ENCODE results near the gene CHAMP1. TPM values are rescaled to one million over a fixed set of nuclear protein-coding genes. Genes with fewer than 3 reads are reported as not detected.
A peak's percentile ranks its signal among the peaks of the same experiment; 100 is the strongest.

CHAMP1 gene
- 10.7 and 11.0 TPM in 2 replicates for total RNA-seq

GRCh38 chr13:114314074-114314912 lies at the start of gene CHAMP1:
CHAMP1 (plus strand) TSS chr13:114314503; CDS start chr13:114323843, 9,340 bp downstream.
- DNase-seq, result peak; percentile 97

- no peak for DNase-seq
Measured at GRCh38 chr13:114264886-114265611, 49.3 kb upstream of the CHAMP1 start.

- DNase-seq, result no peak
Measured at GRCh38 chr13:114266241-114266640, 48.1 kb upstream of the CHAMP1 start.

- no peak for DNase-seq
Measured at GRCh38 chr13:114268344-114269280, 45.7 kb upstream of the CHAMP1 start.

- no peak for DNase-seq
Measured at GRCh38 chr13:114269281-114269770, 45.0 kb upstream of the CHAMP1 start.

GRCh38 chr13:114272977-114273376 lies 41.3 kb upstream of the CHAMP1 start:
- no peak for DNase-seq

GRCh38 chr13:114275304-114275703 lies 39.0 kb upstream of the CHAMP1 start:
- DNase-seq, result peak; percentile 17

- no peak for DNase-seq
Measured at GRCh38 chr13:114279146-114279545, 35.2 kb upstream of the CHAMP1 start.

GRCh38 chr13:114279758-114280355 lies 34.4 kb upstream of the CHAMP1 start:
- no peak for DNase-seq

GRCh38 chr13:114281351-114282040 lies 32.8 kb upstream of the CHAMP1 start, which contains the start of gene UPF3A:
UPF3A (plus strand) TSS chr13:114281601; CDS start chr13:114281640, 39 bp downstream.
- DNase-seq, result peak; percentile 96

GRCh38 chr13:114282041-114282670 lies 32.1 kb upstream of the CHAMP1 start:
- peak; percentile 80 for DNase-seq

- DNase-seq, result peak; percentile 6
Measured at GRCh38 chr13:114283576-114283975, 30.7 kb upstream of the CHAMP1 start.

GRCh38 chr13:114284680-114285079 lies 29.6 kb upstream of the CHAMP1 start:
- no peak for DNase-seq

- peak; percentile 7 for DNase-seq
Measured at GRCh38 chr13:114285166-114285808, 29.0 kb upstream of the CHAMP1 start.

- no peak for DNase-seq
Measured at GRCh38 chr13:114286808-114287207, 27.5 kb upstream of the CHAMP1 start.

- no peak for DNase-seq
Measured at GRCh38 chr13:114288157-114288591, 26.1 kb upstream of the CHAMP1 start.

- no peak for DNase-seq
Measured at GRCh38 chr13:114296448-114296847, 17.9 kb upstream of the CHAMP1 start.

- no peak for DNase-seq
Measured at GRCh38 chr13:114296902-114297301, 17.4 kb upstream of the CHAMP1 start.

GRCh38 chr13:114298866-114299265 lies 15.4 kb upstream of the CHAMP1 start:
- no peak for DNase-seq
